Midbrain (tissue), 1 donor: ENCODE results near the gene TEAD1.

ENCODE experiments used
- DNase-seq: peaks from one replicate; lab custom pipeline; 2025; lab: John Stamatoyannopoulos, UW

Gene TEAD1

DNA sequence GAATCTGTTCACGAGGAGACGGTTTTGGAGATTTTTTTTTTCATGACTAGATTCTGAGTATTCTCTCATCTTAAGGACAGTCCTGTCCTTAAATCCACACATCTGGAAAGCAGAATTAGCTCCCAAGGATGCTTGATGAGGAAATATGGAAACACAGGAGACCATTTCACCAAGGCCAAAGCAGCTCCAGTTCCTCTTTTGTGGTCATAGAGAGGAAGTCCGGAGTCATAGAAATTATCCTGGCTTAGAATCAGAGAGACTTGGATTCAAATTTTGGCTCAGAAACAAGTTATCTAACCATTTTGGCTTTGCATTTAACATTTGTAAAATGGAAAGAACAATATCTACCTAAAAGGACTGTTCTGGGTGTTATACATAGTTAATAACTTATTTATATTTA, 7.3 kb upstream of the TEAD1 start:
- DNase-seq, result no peak

DNA sequence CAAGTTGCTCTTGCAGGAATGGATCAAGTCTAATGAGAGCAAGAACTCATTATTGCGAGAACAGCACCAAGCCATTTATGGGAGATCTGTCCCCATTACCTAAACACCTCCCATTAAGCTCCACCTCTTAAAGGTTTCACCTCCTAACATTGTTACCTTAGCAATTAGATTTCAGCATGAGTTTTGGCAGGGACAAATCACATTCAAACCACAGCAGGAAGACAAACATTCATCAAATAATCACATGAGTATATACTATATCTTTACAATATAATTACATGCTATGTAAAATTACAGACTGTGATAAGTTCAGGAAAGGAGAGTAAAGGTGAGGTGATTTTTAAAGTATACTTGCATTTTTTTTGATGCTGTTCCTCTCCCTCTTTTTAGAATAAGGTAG, 6.6 kb upstream of the TEAD1 start:
- DNase-seq, result no peak

GRCh38 chr11:12668166-12668565, 6.1 kb upstream of the TEAD1 start:
- no peak for DNase-seq

- no peak for DNase-seq
These were observed 4.3 kb upstream of the TEAD1 start for GRCh38 chr11:12669930-12670329.

DNA sequence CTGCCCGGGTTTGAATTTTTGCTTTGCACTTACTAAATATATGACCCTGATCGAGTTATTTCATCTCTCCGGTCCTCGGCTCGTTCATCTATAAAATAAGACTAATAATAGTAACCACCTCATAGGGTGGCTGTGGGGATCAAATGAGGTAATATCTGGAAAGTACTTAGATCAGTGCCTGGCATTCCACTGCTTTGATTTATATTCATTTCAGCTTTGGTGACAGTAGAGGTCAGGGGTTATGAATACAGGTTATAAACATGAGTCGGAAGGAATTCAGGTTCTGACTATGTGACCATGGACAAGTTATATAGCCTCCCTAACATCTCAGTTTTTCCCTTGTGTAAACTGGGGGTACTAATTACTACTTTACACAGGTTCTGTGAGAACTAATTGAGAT, 2.9 kb upstream of the TEAD1 start:
- DNase-seq, result no peak

GRCh38 chr11:12673601-12673923, 659 bp upstream of the TEAD1 start:
- no peak for DNase-seq

- peak; percentile 55 for DNase-seq
These were observed 332 bp downstream of the TEAD1 start for GRCh38 chr11:12674571-12674935.

GRCh38 chr11:12674936-12675696, 895 bp downstream of the TEAD1 start:
- DNase-seq, result peak; percentile 49

DNA sequence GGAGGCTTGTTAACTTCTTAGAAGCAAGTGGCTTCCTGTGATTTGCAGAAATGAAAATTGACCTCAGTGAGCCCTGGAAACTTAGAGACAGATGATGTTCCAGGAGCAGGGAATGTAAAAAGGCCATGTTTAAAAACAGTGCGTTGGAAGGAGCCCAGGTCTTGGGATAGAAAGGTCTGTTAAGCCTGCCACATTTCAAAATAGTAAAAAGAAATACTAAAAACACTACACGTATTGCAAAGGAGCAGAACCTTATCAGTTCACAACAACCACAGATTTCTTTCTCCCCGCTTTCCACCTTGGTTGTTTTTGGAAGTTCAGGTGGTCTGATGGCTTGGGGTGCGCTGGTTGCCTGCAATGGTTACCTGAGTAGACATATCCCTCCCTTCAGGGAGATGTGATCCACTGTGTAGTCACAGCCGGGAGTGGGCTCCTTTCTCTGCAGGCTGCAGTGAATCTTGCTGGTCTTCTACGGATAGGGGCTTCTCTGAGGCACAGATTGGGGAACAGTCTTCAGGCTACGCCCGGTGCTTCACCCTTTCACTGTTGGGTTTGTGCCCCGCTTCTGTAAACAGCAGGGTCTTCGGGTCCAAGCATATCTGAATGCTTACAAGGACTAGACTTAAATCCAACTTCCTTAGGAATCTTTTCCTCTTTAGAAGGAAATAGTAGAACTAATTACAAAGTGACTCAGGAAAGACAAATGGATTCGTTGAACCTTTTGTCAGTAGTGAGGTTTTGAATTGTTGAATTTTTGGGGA, 1.9 kb downstream of the TEAD1 start:
- DNase-seq, result no peak

DNA sequence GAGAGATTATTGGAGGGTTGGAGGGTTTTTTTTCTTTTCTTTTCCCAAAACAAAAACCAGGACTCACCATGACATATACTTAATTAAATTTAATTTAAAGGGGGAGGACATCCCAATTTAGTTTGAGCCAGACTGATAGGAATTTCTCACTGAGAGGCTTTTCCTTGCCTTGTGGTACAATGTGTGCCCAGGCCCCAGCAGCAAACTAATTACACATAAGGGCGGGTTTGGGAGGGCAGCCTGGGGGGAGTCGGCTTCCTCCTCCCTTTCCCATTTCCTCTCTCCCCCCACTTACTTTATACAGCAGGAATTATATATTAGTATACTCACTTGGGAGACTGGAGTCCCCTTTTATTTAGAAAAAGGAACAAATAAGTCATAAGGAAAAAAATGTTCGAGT, 2.9 kb downstream of the TEAD1 start:
- DNase-seq, result no peak

DNA sequence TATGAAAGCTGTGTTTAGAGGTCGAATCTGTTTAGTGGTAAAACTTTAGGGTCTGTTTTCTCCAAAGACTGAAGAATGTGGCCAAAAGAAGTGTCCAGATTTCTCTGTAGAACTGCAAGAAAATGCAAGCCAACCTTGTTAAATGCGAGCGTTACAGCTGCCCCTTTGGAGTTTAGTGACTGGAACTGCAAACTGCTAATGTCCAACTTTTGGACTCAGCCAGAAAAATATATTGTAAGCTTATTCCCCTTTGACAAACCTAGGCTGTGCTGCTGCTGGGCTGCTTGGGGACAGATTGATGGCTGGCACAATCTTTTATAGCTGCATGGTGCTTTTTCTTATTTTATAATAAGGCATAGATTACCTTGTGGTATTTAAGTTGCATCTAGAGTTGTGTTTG, 3.9 kb downstream of the TEAD1 start:
- no peak for DNase-seq

DNA sequence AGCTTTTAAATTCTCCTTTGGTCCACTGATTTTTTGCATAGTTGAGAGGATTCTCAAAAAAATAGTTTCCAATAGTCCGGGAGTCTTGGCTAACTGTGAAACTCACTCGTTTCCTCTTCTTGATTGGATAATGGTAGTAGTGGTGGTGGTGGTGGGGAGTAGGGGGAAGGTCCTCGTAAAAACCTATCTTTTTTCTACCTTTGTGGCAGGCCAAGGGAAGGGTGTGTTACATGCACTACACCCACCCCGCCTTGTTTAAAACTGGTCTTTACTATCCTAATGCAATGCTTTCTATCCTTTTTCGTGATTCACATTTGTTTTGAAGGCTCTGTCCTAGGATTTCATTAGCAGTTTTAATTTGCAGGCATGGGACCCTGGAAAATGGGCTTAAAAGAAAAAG, 4.8 kb downstream of the TEAD1 start:
- no peak for DNase-seq

- DNase-seq, result no peak
These were observed 5.2 kb downstream of the TEAD1 start for GRCh38 chr11:12679471-12679870.

GRCh38 chr11:12680246-12680939, 6.2 kb downstream of the TEAD1 start:
- peak; percentile 89 for DNase-seq

- no peak for DNase-seq
These were observed 6.7 kb downstream of the TEAD1 start for GRCh38 chr11:12680940-12681258.

- DNase-seq, result no peak
These were observed 7.2 kb downstream of the TEAD1 start for GRCh38 chr11:12681466-12681865.

DNA sequence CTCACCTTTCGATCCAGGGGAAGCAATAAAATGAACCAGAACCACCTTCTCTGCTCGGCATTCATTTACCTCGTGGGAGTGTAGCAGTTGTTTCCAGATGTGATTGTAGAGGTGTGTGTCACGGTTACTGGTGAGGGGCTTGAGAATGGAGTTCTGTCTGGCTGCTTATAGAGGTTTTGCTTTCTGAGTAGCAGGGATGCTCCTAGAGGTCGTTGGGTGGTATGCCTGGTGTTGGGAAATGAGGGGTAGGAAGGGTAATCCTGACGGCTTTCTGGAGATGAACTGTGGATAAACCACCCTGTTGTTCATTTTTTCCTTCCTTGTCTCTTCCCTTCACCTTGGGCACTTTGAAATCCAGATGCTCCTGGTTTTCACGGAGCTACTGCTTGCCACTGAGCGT, 8.1 kb downstream of the TEAD1 start:
- no peak for DNase-seq

- DNase-seq, result no peak
These were observed 8.7 kb downstream of the TEAD1 start for GRCh38 chr11:12682737-12683500.

DNA sequence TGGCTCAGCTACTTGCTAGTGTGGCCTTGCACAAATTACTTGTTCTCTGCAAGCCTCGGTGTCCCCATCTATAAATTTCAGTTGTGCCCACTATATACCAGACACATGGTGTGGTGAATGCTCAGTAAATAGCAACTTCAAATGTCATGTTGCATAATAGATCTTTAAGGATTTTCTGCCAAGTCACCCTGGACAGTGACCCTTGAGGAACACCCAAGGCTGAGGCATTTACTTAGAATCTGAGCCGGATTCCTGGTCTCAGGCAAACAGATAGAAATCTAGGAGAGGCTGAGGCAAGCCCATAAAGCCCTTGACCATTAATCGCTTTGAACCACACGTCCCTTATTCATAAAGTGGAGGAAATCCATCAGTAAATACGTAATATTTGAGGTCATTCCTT, 9.7 kb downstream of the TEAD1 start:
- no peak for DNase-seq

DNA sequence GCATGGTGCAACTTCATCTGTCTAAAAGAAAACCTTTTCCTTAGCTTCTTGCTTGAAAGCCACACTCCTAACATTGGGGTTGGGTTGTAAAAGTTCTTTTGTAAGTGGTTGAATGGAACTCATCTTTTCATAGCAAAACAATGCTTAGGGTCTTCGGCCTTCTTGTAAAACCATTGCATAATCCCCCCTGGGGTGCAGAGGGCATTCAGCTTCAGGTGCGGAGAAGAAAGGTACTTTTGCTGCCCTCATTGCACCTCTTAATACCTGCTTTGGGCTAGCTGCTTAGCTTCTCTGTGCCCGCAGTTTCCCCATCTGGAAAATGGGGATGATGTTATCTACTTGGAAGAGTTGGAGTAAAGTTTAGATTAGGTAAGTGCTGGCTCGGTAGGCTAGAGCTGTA, 10.1 kb downstream of the TEAD1 start:
- DNase-seq, result no peak

- no peak for DNase-seq
These were observed 10.6 kb downstream of the TEAD1 start for GRCh38 chr11:12684816-12685215.

DNA sequence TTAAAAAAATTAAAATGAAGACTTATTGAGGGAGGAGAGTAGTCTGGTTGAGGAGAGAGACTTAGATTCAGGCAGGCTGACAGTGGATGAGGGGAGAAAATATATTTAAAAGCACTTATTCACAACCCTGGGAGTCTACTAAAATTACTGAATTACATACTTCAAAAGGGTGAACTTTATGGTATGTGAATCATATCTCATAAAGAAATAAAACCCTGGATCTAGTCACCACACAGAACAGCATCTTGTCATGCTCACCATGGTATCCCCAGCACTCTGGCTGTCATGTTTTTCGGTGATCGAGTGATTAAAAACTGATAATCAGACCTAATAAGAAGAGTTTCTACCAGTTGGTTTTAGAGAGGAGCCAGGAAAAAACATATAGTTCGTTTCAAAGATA, 11.0 kb downstream of the TEAD1 start:
- DNase-seq, result no peak
